Measurements from ENCODE around the gene STAG3. TPM values are rescaled to one million over a fixed set of nuclear protein-coding genes. Genes with fewer than 3 reads are reported as not detected.
A peak's percentile ranks its signal among the peaks of the same experiment; 100 is the strongest.

STAG3 gene
- total and polyA plus RNA-seq, 2 of the 4 experiments (the other 2 are of a cell fraction): 0.36 to 0.65 TPM

GRCh38 chr7:100166317-100166940 lies 11.3 kb upstream of the STAG3 start:
- intact Hi-C loops (cut with micrococcal nuclease): no loop called here
- DNase-seq (no peak), ATAC-seq (ENCODE audit: low read depth) (no peak)
- Histone ChIP-seq H4K91ac (ENCODE audit: insufficient read depth, low read depth, low read length) (no peak overlapping the region), H3K4me2 (ENCODE audit: low read depth, low read length) (no peak overlapping the region), H3K14ac (replicated peaks; ENCODE audit: low read depth, low read length) (no peak overlapping the region), H3K18ac (ENCODE audit: low read depth, low read length) (no peak overlapping the region), H3K27me3 (ENCODE audit: control insufficient read depth, insufficient read depth, low read length) (no peaks in the 10 kb centered on the region), H3K27ac (ENCODE audit: insufficient read depth, low read length) (no peak overlapping the region), H4K20me1 (ENCODE audit: insufficient read depth, low read length) (no peaks in the 10 kb centered on the region), H3K36me3 (ENCODE audit: control insufficient read depth, insufficient read depth, low read length) (no peaks in the 10 kb centered on the region), H3K4ac (ENCODE audit: low read depth, low read length) (no peak overlapping the region), H2AK9ac (replicated peaks; ENCODE audit: low read depth, low read length, poor library complexity) (peak overlapping the region; percentile 82), H3K56ac (ENCODE audit: extremely low read depth, insufficient read depth, low read length) (no peak overlapping the region), H3K4me3 (ENCODE audit: insufficient read depth, low read depth, low read length) (no peak overlapping the region), H2BK5ac (ENCODE audit: low read depth, low read length, poor library complexity, severe bottlenecking) (no peak overlapping the region), H2AFZ (replicated peaks; ENCODE audit: low read length, poor library complexity) (peak overlapping the region; percentile 14), H3K23ac (ENCODE audit: low read depth, low read length) (no peak overlapping the region), H2BK20ac (ENCODE audit: low read depth, low read length) (no peak overlapping the region), H2BK120ac (ENCODE audit: low read depth, low read length) (no peak overlapping the region), H4K8ac (ENCODE audit: low read depth in 2 of 2, low read length in 2 of 2) (no peak overlapping the region), H4K5ac (ENCODE audit: low read depth, low read length) (no peak overlapping the region), H3K79me1 (ENCODE audit: low read depth in 1 of 2, low read length in 2 of 2) (peaks cover 0 to 8% of the 10 kb centered on the region in 2 experiments; a peak in 1 of 4 replicates), H2BK15ac (ENCODE audit: low read depth, low read length) (no peak overlapping the region), H2AK5ac (ENCODE audit: low read depth, low read length) (no peak overlapping the region), H3K4me1 (ENCODE audit: control insufficient read depth, insufficient read depth, low read length) (peaks cover 6% of the 10 kb centered on the region), H3K9me3 (ENCODE audit: control insufficient read depth, insufficient read depth, low read length) (no peaks in the 10 kb centered on the region), H3K9ac (ENCODE audit: low read depth, low read length) (no peak overlapping the region), H3K9me1 (ENCODE audit: insufficient read depth, low read length) (peaks cover 3% of the 10 kb centered on the region; the same call in 1 of the 2 replicates)
- no TSS peak for BruUV-seq (replicated peaks)
- dilution Hi-C loops (cut with HindIII; ENCODE audit: low sequenced_read_pairs, unreplicated experiment): no loop called here
- WGBS, 2 experiments (ENCODE audit: extremely low coverage in 2 of 2, insufficient read length in 1 of 2): 68% methylated on average over 8 of the region's 16 CpGs; no CpG with 5 or more reads in 1 of the 2 experiments
- in situ Hi-C loops (cut with MboI; ENCODE audit: low sequenced_read_pairs): no loop called here
- CTCF ChIA-PET: no interaction called here
- TF ChIP-seq MAFK (IDR thresholded peaks at IDR 0.05; ENCODE audit: low read depth, low read length) (no peak), ELK1 (IDR thresholded peaks at IDR 0.05; ENCODE audit: borderline replicate concordance, low read depth, low read length) (no peak), MXI1 (IDR thresholded peaks at IDR 0.05; ENCODE audit: borderline replicate concordance, low read depth, low read length) (no peak)
- POLR2A ChIA-PET (ENCODE audit: unreplicated experiment): no interaction called here

Measured in IMR-90 (cell line).